ENCODE measurements around the gene CEMIP.
A peak's percentile ranks its signal among the peaks of the same experiment; 100 is the strongest.
"Not testable (repeated sequence)": the region's sequence is repeated elsewhere in the genome, so short reads cannot be mapped to it uniquely, and the experiment has no call there.

The CEMIP gene

GRCh38 chr15:80760960-80761359 is 18.2 kb upstream of the CEMIP start:
- no peak for DNase-seq (ENCODE audit: extremely low read depth in 1 of 2, low read depth in 1 of 2)

GRCh38 chr15:80761754-80762153 is 17.4 kb upstream of the CEMIP start:
- DNase-seq (ENCODE audit: extremely low read depth in 1 of 2, low read depth in 1 of 2) = no peak

GRCh38 chr15:80763235-80763634 is 15.9 kb upstream of the CEMIP start:
- DNase-seq (ENCODE audit: extremely low read depth in 1 of 2, low read depth in 1 of 2) = not testable (repeated sequence)

- DNase-seq (ENCODE audit: extremely low read depth in 1 of 2, low read depth in 1 of 2) = no peak
Observed at GRCh38 chr15:80764535-80764934, 14.6 kb upstream of the CEMIP start.

GRCh38 chr15:80766275-80766674 is 12.9 kb upstream of the CEMIP start:
- no peak for DNase-seq (ENCODE audit: extremely low read depth in 1 of 2, low read depth in 1 of 2)

- DNase-seq (ENCODE audit: extremely low read depth in 1 of 2, low read depth in 1 of 2) = no peak
Observed at GRCh38 chr15:80768158-80768557, 11.0 kb upstream of the CEMIP start.

- DNase-seq (ENCODE audit: extremely low read depth in 1 of 2, low read depth in 1 of 2) = no peak
Observed at GRCh38 chr15:80769153-80769828, 9.9 kb upstream of the CEMIP start.

GRCh38 chr15:80769829-80770705 is 9.1 kb upstream of the CEMIP start:
- no peak for DNase-seq (ENCODE audit: extremely low read depth in 1 of 2, low read depth in 1 of 2)

GRCh38 chr15:80773122-80773551 is 6.0 kb upstream of the CEMIP start:
- no peak for DNase-seq (ENCODE audit: extremely low read depth in 1 of 2, low read depth in 1 of 2)

GRCh38 chr15:80773792-80774352 is 5.3 kb upstream of the CEMIP start:
- DNase-seq (ENCODE audit: extremely low read depth in 1 of 2, low read depth in 1 of 2) = no peak

- no peak for DNase-seq (ENCODE audit: extremely low read depth in 1 of 2, low read depth in 1 of 2)
Observed at GRCh38 chr15:80774486-80774885, 4.7 kb upstream of the CEMIP start.

GRCh38 chr15:80775338-80775737 is 3.8 kb upstream of the CEMIP start:
- DNase-seq (ENCODE audit: extremely low read depth in 1 of 2, low read depth in 1 of 2) = no peak

GRCh38 chr15:80776420-80777045 is 2.6 kb upstream of the CEMIP start:
- peak; percentile 21 to 47 for DNase-seq (ENCODE audit: extremely low read depth in 1 of 2, low read depth in 1 of 2)

- no peak for DNase-seq (ENCODE audit: extremely low read depth in 1 of 2, low read depth in 1 of 2)
Observed at GRCh38 chr15:80777137-80777536, 2.0 kb upstream of the CEMIP start.

- no peak for DNase-seq (ENCODE audit: extremely low read depth in 1 of 2, low read depth in 1 of 2)
Observed at GRCh38 chr15:80777826-80778620, 1.1 kb upstream of the CEMIP start.

- no peak for DNase-seq (ENCODE audit: extremely low read depth in 1 of 2, low read depth in 1 of 2)
Observed at GRCh38 chr15:80778621-80778963, 578 bp upstream of the CEMIP start.

- no peak for DNase-seq (ENCODE audit: extremely low read depth in 1 of 2, low read depth in 1 of 2)
Observed at GRCh38 chr15:80779658-80780415, 667 bp downstream of the CEMIP start.

GRCh38 chr15:80780416-80781221 is 1.4 kb downstream of the CEMIP start:
- DNase-seq (ENCODE audit: extremely low read depth in 1 of 2, low read depth in 1 of 2) = no peak

GRCh38 chr15:80783260-80783659 is 4.1 kb downstream of the CEMIP start:
- DNase-seq (ENCODE audit: extremely low read depth in 1 of 2, low read depth in 1 of 2) = no peak
